Frontal cortex (tissue), 4 donors: Measurements from ENCODE around the gene C16orf82. TPM values are rescaled to one million over a fixed set of nuclear protein-coding genes. Genes with fewer than 3 reads are reported as not detected.

Source experiments
- DNase-seq, 2 donors: peaks; one replicate each; pipeline ENCODE4 v3.0.0; 2012; ENCODE audit warnings: low spot score in 2 of 2
- FAIRE-seq: peaks from 2 replicates; lab custom pipeline; 2012; peaks lifted over from hg19 to GRCh38; lab: Jason Lieb, UNC
- total RNA-seq: library from RNA; depleted of rRNA; stranded (reverse); fragments of >200 nt; gene quantifications from one replicate; pipeline ENCODE4 v1.2.3, GENCODE V29; 2014
- donor health status: control.
- donor health status: control.
- donor health status: control.

Gene C16orf82
- total RNA-seq, 1 donor from 2014 or later: not detected

DNA sequence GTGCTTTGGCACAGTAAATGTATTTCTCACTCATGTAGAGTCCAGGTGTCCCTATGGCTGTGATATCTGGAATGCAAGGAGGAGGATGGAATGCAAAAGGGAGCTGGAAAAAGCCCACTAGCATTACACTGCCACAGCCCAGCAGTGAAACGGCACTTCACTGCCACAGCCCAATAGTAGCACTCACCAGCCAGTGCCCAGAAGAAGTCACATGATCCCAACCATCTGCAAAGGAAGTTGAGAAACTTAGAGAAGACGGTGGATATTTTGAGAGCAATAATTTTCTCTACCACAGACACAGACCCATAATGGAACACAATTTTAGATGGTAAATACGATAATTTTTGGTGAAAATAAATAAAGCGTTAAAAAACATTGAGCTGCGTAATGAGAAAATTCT lies 51.8 kb downstream of the C16orf82 start:
- FAIRE-seq (no peak), DNase-seq (no peak)

Other genes starting within 250 kb of the C16orf82 start
- gene KDM8, start 136.6 kb downstream of the C16orf82 start, total RNA-seq: 3.3 TPM
- 35.1 TPM for gene NSMCE1, start 201.8 kb downstream of the C16orf82 start, total RNA-seq
- 1.6 TPM for gene IL4R, start 247.0 kb downstream of the C16orf82 start, total RNA-seq